Measurements from ENCODE around the gene ZFR. TPM values are rescaled to one million over a fixed set of nuclear protein-coding genes. Genes with fewer than 3 reads are reported as not detected.
"Not testable (repeated sequence)": the region's sequence is repeated elsewhere in the genome, so short reads cannot be mapped to it uniquely, and the experiment has no call there.

Gene ZFR
- polyA plus RNA-seq, 1 experiment, result 88.6 TPM

DNA sequence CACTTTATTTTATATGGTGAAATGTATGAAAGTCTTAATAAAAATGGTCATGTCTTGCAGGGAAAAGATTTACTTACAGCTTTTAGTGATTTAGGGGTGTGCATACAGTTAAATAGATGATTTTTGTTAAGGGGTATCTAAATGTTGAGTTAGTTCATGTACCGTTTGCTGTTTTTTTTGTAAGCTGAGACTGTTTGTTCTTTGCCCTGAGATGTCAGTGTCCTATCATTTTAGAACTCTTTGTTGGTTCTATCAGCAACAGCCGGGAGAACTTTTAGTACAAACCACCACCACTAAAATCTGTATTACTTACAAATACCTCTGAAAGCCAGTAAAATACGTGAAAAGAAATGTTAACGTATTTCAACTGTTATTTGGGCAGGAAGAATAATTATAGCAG lies 75.5 kb downstream of the ZFR start:
- H3K27me3 ChIP-seq (ENCODE audit: control insufficient read depth, insufficient read depth, low read length), result no peaks in the 10 kb centered on the region
- DNase-seq (ENCODE audit: low read depth), result no peak
- POLR2A ChIA-PET, result no interaction called here
- H3K36me3 ChIP-seq (ENCODE audit: control insufficient read depth, insufficient read depth, low read length), result peaks cover 4% of the 10 kb centered on the region
- H3K4me3 ChIP-seq (ENCODE audit: low read depth, low read length), result no peak overlapping the region
- CTCF ChIA-PET, result no interaction called here
- TF ChIP-seq CTCF (IDR thresholded peaks at IDR 0.05; ENCODE audit: insufficient read depth, low read depth, low read length), result no peak

GRCh38 chr5:32367271-32367670 lies 77.3 kb downstream of the ZFR start:
- H3K4me3 ChIP-seq (ENCODE audit: low read depth, low read length); DNase-seq (ENCODE audit: low read depth); H3K36me3 ChIP-seq (ENCODE audit: control insufficient read depth, insufficient read depth, low read length); H3K27me3 ChIP-seq (ENCODE audit: control insufficient read depth, insufficient read depth, low read length): not testable (repeated sequence)
- ChIA-PET CTCF (interaction anchor here (1.5 kb wide), 1 partner anchor 15 kb away, joined by 3 read pairs; no protein-coding TSS in a partner anchor), POLR2A (interaction anchor here (0.6 to 0.7 kb wide), 2 partner anchors 53 to 54 kb away, joined by 3 to 4 read pairs; partner anchors contain the start of gene MTMR12)

DNA sequence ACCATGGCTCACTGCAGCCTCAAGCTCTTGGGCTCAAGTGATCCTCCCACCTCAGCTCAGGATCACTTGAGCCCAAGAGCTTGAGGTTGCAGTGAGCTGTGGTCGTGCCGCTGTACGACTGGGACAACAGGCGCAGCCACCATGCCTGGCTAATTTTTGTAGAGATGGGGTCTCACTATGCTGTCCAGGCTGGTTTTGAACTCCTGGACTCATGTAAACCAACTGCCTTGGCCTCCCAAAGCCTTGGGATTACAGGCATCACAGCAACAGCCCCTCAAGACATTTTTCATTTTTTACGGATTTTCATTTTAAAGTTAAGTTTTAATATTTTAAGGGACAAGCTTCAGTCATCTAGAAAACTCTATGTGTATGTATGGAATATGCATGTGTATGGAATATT lies 78.9 kb downstream of the ZFR start:
- Histone ChIP-seq H3K36me3 (ENCODE audit: control insufficient read depth, insufficient read depth, low read length) (peaks cover 6% of the 10 kb centered on the region), H3K4me3 (ENCODE audit: low read depth, low read length) (no peak overlapping the region), H3K27me3 (ENCODE audit: control insufficient read depth, insufficient read depth, low read length) (no peaks in the 10 kb centered on the region)
- no peak for DNase-seq (ENCODE audit: low read depth)
- TF ChIP-seq CTCF (IDR thresholded peaks at IDR 0.05; ENCODE audit: insufficient read depth, low read depth, low read length), result no peak
- CTCF ChIA-PET, result interaction anchor here (0.7 kb wide), 2 partner anchors 37 to 113 kb away, joined by 3 read pairs; no protein-coding TSS in a partner anchor
- POLR2A ChIA-PET, result no interaction called here

DNA sequence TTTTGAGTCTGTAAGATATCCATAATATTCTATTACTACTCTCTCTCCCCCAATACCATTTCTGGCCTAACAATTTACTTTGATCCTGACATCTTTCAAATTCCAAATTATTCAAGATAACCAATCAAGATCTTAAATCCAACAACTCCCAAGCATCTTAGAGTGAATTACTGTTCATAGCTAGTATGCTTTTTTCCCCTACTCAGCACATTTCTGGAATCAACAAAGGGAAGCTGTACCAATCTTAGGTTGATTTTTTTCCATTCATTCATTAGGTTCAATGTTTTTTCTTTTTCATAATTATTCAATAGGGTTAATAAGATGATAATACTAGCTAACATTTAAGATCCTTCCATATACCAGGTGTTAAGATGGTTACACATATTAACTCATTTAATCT lies 81.5 kb downstream of the ZFR start:
- ChIA-PET CTCF (no interaction called here), POLR2A (no interaction called here)
- H3K4me3 ChIP-seq (ENCODE audit: low read depth, low read length), result no peak overlapping the region
- H3K27me3 ChIP-seq (ENCODE audit: control insufficient read depth, insufficient read depth, low read length), result no peaks in the 10 kb centered on the region
- DNase-seq (ENCODE audit: low read depth), result no peak
- no peak for TF ChIP-seq CTCF (IDR thresholded peaks at IDR 0.05; ENCODE audit: insufficient read depth, low read depth, low read length)
- peaks cover 7% of the 10 kb centered on the region for H3K36me3 ChIP-seq (ENCODE audit: control insufficient read depth, insufficient read depth, low read length)

- DNase-seq (ENCODE audit: low read depth), result no peak
- peaks cover 7% of the 10 kb centered on the region for H3K36me3 ChIP-seq (ENCODE audit: control insufficient read depth, insufficient read depth, low read length)
- no peak for TF ChIP-seq CTCF (IDR thresholded peaks at IDR 0.05; ENCODE audit: insufficient read depth, low read depth, low read length)
- H3K4me3 ChIP-seq (ENCODE audit: low read depth, low read length), result no peak overlapping the region
- ChIA-PET CTCF (no interaction called here), POLR2A (no interaction called here)
- no peaks in the 10 kb centered on the region for H3K27me3 ChIP-seq (ENCODE audit: control insufficient read depth, insufficient read depth, low read length)
Observed at GRCh38 chr5:32362527-32362926, 82.0 kb downstream of the ZFR start.

DNA sequence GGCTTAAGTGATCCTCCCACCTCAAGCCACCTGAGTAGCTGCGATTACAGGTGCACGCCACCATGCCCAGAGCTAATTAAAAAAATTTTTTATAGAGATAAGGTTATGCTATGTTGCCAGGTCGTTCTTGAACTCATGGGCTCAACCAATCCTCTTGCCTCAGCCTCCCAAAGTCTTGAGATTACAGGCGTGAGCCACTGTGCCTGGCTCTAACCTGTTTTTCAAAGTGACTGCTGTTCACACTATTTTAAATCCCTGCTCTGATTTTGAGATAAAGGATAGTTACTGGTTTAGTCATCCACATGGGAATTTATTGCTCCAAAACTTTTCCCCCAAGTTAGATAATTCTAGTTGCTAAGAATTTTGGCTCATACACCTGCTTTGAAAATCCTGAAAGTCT lies 83.6 kb downstream of the ZFR start:
- CTCF ChIA-PET, result no interaction called here
- TF ChIP-seq CTCF (IDR thresholded peaks at IDR 0.05; ENCODE audit: insufficient read depth, low read depth, low read length), result no peak
- POLR2A ChIA-PET, result no interaction called here
- DNase-seq (ENCODE audit: low read depth), result no peak
- peaks cover 8% of the 10 kb centered on the region for H3K36me3 ChIP-seq (ENCODE audit: control insufficient read depth, insufficient read depth, low read length)
- no peak overlapping the region for H3K4me3 ChIP-seq (ENCODE audit: low read depth, low read length)
- no peaks in the 10 kb centered on the region for H3K27me3 ChIP-seq (ENCODE audit: control insufficient read depth, insufficient read depth, low read length)

Data from BJ (cell line).